Testis (tissue), 3 donors: ENCODE measurements around the gene COL2A1. TPM values are rescaled to one million over a fixed set of nuclear protein-coding genes. Genes with fewer than 3 reads are reported as not detected.

Source experiments
- DNase-seq: peaks from one replicate; pipeline ENCODE4 v3.0.0-alpha.2; 2019
- H3K27ac ChIP-seq, 2 donors: fragments of 200-600 bp; sonication (generic); one replicate each; pipeline ENCODE4 v1.5.1; 2019
- H3K27me3 ChIP-seq: fragments of 200-600 bp; sonication (generic); one replicate; pipeline ENCODE4 v1.5.1; 2019
- H3K36me3 ChIP-seq: fragments of 200-600 bp; sonication (generic); one replicate; pipeline ENCODE4 v1.5.1; 2017; ENCODE audit warnings: low read depth; ENCODE audit errors: missing control alignments
- H3K4me1 ChIP-seq: fragments of 200-600 bp; sonication (generic); one replicate; pipeline ENCODE4 v1.5.1; 2019
- H3K4me3 ChIP-seq, 2 donors: fragments of 200-600 bp; sonication (generic); one replicate each; pipeline ENCODE4 v1.5.1; 2017 to 2019
- H3K9me3 ChIP-seq: fragments of 200-600 bp; sonication (generic); one replicate; pipeline ENCODE4 v1.5.1; 2017
- POLR2A ChIP-seq: fragments of 450-650 bp; IDR thresholded peaks from one replicate; pipeline ENCODE4 v1.6.1; 2017; ENCODE audit warnings: antibody characterized with exemption, mild to moderate bottlenecking, moderate library complexity
- WGBS, 2 donors: methylation state at CpG; one replicate each; pipeline ENCODE4 v1.1.5; 2018; 5-methylcytosine and 5-hydroxymethylcytosine counted together
- intact Hi-C: fragments of 100-400 bp; cut with DNase I; formaldehyde crosslinking; loops from one replicate; pipeline ENCODE4 v1.15.1; 2023; ENCODE audit warnings: low total_unique reads
- polyA plus RNA-seq: library from polyadenylated mRNA; stranded (reverse); fragments of 350-450 nt; fragmentation: Illumina TruSeq; extraction: RNeasy Lipid Tissue Mini Kit (QIAGEN cat#74804); gene quantifications from one replicate; pipeline ENCODE4 v1.2.3, GENCODE V29; 2014; ENCODE audit warnings: low read depth, low replicate concordance; ENCODE audit not compliant: insufficient read depth
- total RNA-seq, 2 donors: library from RNA; depleted of rRNA; stranded (reverse); fragments of >200 nt; gene quantifications; one replicate each; pipeline ENCODE4 v1.2.3, GENCODE V29; 2016
- TF ChIP-seq, protein P1 (sequence below), 3 experiments: fragments of 450-650 bp in 2 of 3; fragments of 200-600 bp in 1 of 3; sonication (generic) in 1 of 3; IDR thresholded peaks; one replicate each; pipeline ENCODE4 v1.5.1; 2016 to 2019; ENCODE audit warnings: antibody characterized with exemption in 3 of 3, mild to moderate bottlenecking in 2 of 3, moderate library complexity in 1 of 3

Gene COL2A1
- total and polyA plus RNA-seq, 3 donors from 2014 or later: 1.8 to 8.0 (median 2.8) TPM

DNA sequence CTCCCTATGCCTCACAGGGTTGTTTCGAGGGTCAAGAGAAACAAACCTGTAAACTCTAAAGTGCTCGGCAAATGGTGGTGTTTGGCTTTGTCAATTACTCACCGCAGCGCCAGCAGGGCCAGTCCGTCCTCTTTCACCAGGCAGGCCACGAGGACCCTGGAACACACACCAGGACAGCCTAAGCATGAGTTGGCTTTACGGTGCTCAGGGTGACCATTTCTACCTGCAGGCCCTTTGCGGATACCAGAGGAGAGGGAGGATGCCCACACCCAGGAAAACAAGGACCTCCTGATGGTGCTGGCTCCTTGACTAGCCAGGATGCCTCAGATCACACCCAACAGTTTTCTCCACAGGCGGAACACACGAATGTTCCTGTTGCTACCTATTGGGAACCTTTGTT, 11.5 kb downstream of the COL2A1 start:
- intact Hi-C loops: no loop called here
- WGBS, 2 donors: 80 to 94% methylated on average over 3 to 10 of the region's 10 CpGs
- no peaks in the 10 kb centered on the region for H3K9me3 ChIP-seq
- peaks cover 5% of the 10 kb centered on the region for H3K4me1 ChIP-seq
- TF ChIP-seq, protein P1, sequence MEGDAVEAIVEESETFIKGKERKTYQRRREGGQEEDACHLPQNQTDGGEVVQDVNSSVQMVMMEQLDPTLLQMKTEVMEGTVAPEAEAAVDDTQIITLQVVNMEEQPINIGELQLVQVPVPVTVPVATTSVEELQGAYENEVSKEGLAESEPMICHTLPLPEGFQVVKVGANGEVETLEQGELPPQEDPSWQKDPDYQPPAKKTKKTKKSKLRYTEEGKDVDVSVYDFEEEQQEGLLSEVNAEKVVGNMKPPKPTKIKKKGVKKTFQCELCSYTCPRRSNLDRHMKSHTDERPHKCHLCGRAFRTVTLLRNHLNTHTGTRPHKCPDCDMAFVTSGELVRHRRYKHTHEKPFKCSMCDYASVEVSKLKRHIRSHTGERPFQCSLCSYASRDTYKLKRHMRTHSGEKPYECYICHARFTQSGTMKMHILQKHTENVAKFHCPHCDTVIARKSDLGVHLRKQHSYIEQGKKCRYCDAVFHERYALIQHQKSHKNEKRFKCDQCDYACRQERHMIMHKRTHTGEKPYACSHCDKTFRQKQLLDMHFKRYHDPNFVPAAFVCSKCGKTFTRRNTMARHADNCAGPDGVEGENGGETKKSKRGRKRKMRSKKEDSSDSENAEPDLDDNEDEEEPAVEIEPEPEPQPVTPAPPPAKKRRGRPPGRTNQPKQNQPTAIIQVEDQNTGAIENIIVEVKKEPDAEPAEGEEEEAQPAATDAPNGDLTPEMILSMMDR (IDR thresholded peaks at IDR 0.05): no peak
- no peak for TF ChIP-seq POLR2A
- DNase-seq: no peak
- H3K36me3 ChIP-seq: no peaks in the 10 kb centered on the region
- H3K4me3 ChIP-seq: no peak overlapping the region
- H3K27ac ChIP-seq: no peak overlapping the region
- H3K27me3 ChIP-seq: no peaks in the 10 kb centered on the region

DNA sequence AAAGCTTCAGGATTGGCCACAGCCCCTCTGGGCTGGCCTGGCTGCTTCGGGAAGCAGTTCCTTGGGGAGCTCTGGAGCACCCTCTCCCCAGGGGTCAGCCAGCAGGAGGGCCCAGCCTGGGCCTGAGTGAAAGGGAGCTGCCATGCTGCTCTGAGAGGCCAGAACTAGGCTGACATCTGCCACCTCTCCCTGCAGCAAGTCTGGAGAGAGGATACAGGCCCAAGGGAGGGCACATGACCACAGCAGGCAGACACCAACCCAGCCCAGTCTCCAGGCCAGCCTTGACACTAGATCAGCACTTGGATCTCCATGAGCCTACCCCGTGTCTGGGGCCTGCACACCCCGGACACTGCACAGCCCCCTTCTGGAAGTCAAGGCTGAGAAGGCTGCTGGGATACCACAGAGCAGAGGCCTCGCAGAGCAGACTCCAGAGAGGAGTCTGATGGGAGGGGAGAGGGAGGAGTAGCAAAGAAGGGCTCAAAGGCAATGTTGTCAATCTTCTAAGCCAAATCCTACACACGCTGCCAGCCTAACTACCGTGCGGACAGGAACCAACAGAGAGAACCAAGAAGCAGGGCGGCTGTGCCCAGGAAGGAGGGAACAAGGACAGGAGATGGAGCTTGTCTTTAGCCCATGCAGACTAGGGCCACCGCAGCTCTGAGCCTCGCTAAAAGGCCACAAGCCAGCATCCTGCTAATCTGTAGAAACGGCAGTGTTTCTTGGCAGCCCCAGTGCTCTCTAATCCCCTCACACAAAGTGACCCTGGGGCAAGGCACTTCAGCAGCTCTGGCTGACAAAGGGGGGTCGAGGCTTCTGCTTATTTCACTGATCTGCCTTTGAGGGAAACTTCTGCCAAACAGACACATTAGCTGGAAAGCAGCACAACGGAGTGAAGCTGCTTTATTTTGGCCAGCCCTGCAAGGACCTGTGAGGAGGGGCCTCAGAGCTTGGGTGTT, 12.9 kb downstream of the COL2A1 start:
- Histone ChIP-seq H3K9me3 (no peaks in the 10 kb centered on the region), H3K27ac (no peak overlapping the region), H3K36me3 (no peaks in the 10 kb centered on the region), H3K4me1 (peaks cover 5% of the 10 kb centered on the region), H3K27me3 (no peaks in the 10 kb centered on the region), H3K4me3 (no peak overlapping the region)
- WGBS, 2 donors: 66 to 78% methylated on average over 12 to 13 of the region's 13 CpGs
- intact Hi-C loops: no loop called here
- no peak for TF ChIP-seq POLR2A
- TF ChIP-seq, protein P1 (IDR thresholded peaks at IDR 0.05): no peak
- DNase-seq: no peak

- H3K9me3 ChIP-seq: no peaks in the 10 kb centered on the region
- H3K4me3 ChIP-seq: no peak overlapping the region
- H3K27me3 ChIP-seq: no peaks in the 10 kb centered on the region
- intact Hi-C loops: no loop called here
- H3K27ac ChIP-seq: no peak overlapping the region
- no peak for TF ChIP-seq POLR2A
- TF ChIP-seq, protein P1 (IDR thresholded peaks at IDR 0.05): no peak
- no peak for DNase-seq
- no peaks in the 10 kb centered on the region for H3K36me3 ChIP-seq
- 89 to 91% methylated on average over 7 of the region's 7 CpGs for WGBS, 2 donors
- peaks cover 5% of the 10 kb centered on the region for H3K4me1 ChIP-seq
These were observed 13.7 kb downstream of the COL2A1 start for GRCh38 chr12:47990351-47991105.

DNA sequence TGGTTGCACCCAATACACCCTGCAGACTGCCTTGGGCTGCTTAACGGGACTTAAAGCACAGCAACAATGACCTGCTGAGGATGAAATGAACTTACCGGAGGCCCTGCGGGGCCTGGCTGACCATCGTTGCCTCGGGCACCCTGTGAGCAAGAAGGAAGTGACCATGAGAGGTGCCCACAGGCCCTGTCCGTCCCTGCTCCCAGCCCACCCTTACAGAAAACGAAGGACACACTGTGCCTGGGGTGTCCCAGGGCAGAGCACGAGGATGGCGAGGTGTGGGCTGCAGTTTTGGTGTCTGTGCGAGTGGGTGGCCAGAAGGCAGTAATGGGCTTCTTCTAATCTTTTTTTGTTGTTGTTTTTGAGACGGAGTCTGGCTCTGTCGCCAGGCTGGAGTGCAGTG, 14.6 kb downstream of the COL2A1 start:
- Histone ChIP-seq H3K4me3 (no peak overlapping the region), H3K4me1 (peaks cover 5% of the 10 kb centered on the region), H3K27me3 (no peaks in the 10 kb centered on the region), H3K27ac (no peak overlapping the region), H3K36me3 (no peaks in the 10 kb centered on the region), H3K9me3 (no peaks in the 10 kb centered on the region)
- TF ChIP-seq, protein P1 (IDR thresholded peaks at IDR 0.05): no peak
- 90 to 94% methylated on average over 12 of the region's 12 CpGs for WGBS, 2 donors
- intact Hi-C loops: no loop called here
- DNase-seq: no peak
